GM23248 (cell line): ENCODE data around the gene ABHD18. TPM values are rescaled to one million over a fixed set of nuclear protein-coding genes. Genes with fewer than 3 reads are reported as not detected.

ENCODE experiments used
- DNase-seq: peaks from one replicate; pipeline ENCODE4 v3.0.0-alpha.2; 2015
- H2AFZ ChIP-seq: fragments of 200-600 bp; sonication (generic); 2 replicates; pipeline ENCODE4 v1.6.1; 2016; ENCODE audit warnings: antibody characterized with exemption
- H3F3A ChIP-seq: fragments of 200-600 bp; sonication (generic); 2 replicates; pipeline ENCODE4 v1.6.1; 2016; ENCODE audit warnings: mild to moderate bottlenecking, antibody characterized with exemption, mixed run types; ENCODE audit not compliant: insufficient read depth
- H3K27ac ChIP-seq: fragments of 200-600 bp; sonication (generic); 2 replicates; pipeline ENCODE4 v1.5.1; 2016; ENCODE audit warnings: mild to moderate bottlenecking
- H3K27me3 ChIP-seq: fragments of 200-600 bp; sonication (generic); replicated peaks from 2 replicates; pipeline ENCODE4 v1.6.1; 2016; ENCODE audit warnings: mild to moderate bottlenecking; ENCODE audit not compliant: insufficient read depth
- H3K36me3 ChIP-seq: fragments of 200-600 bp; sonication (generic); 2 replicates; pipeline ENCODE4 v1.6.1; 2016; ENCODE audit warnings: low read depth, mild to moderate bottlenecking
- H3K4me1 ChIP-seq: fragments of 200-600 bp; sonication (generic); 2 replicates; pipeline ENCODE4 v1.6.1; 2016; ENCODE audit warnings: mild to moderate bottlenecking; ENCODE audit not compliant: insufficient read depth
- H3K4me2 ChIP-seq: fragments of 200-600 bp; sonication (generic); one replicate; pipeline ENCODE4 v1.6.1; 2016; ENCODE audit warnings: mild to moderate bottlenecking; ENCODE audit not compliant: unreplicated experiment
- H3K4me3 ChIP-seq: fragments of 200-600 bp; sonication (generic); 2 replicates; pipeline ENCODE4 v1.5.1; 2016; ENCODE audit warnings: mild to moderate bottlenecking
- H3K79me2 ChIP-seq: fragments of 200-600 bp; sonication (generic); 2 replicates; pipeline ENCODE4 v1.6.1; 2016; ENCODE audit warnings: mild to moderate bottlenecking; ENCODE audit not compliant: insufficient read depth
- H3K9ac ChIP-seq: fragments of 200-600 bp; sonication (generic); 2 replicates; pipeline ENCODE4 v1.6.1; 2016; ENCODE audit warnings: mild to moderate bottlenecking
- H3K9me2 ChIP-seq: fragments of 200-600 bp; sonication (generic); 2 replicates; pipeline ENCODE4 v1.6.1; 2016; ENCODE audit warnings: mixed run types, mild to moderate bottlenecking, moderate library complexity; ENCODE audit not compliant: insufficient read depth
- H3K9me3 ChIP-seq: fragments of 200-600 bp; sonication (generic); one replicate; pipeline ENCODE4 v1.6.1; 2017; ENCODE audit warnings: low read depth
- H4K20me1 ChIP-seq: fragments of 200-600 bp; sonication (generic); 2 replicates; pipeline ENCODE4 v1.6.0; 2016; ENCODE audit not compliant: insufficient read depth
- EZH2 ChIP-seq: fragments of 200-600 bp; sonication (generic); IDR thresholded peaks from 2 replicates; pipeline ENCODE4 v1.6.1; 2018; ENCODE audit warnings: antibody characterized with exemption, mild to moderate bottlenecking; ENCODE audit not compliant: insufficient read depth, poor library complexity, severe bottlenecking
- EZH2phosphoT487 ChIP-seq: fragments of 200-600 bp; sonication (generic); IDR thresholded peaks from 2 replicates; pipeline ENCODE4 v1.6.1; 2018; ENCODE audit warnings: antibody characterized with exemption, moderate library complexity, mild to moderate bottlenecking, low read depth; ENCODE audit not compliant: insufficient read depth
- WGBS, 2 experiments: methylation state at CpG; one replicate each; pipeline ENCODE4 v1.1.6; 2015 to 2017; ENCODE audit warnings: low lambda C conversion rate in 2 of 2, low coverage in 1 of 2; ENCODE audit errors: missing lambda C conversion rate in 2 of 2; 5-methylcytosine and 5-hydroxymethylcytosine counted together
- in situ Hi-C: fragments of 300-500 bp; cut with MboI; formaldehyde crosslinking; loops from 2 replicates; pipeline ENCODE4 v1.15.0; 2020
- polyA plus RNA-seq: library from polyadenylated mRNA; unstranded; fragments of >200 nt; fragmentation: Nextera tagmentation; extraction: Ambion mirVana; gene quantifications from 2 replicates; pipeline ENCODE4 v1.2.1, GENCODE V29; 2016
- total RNA-seq: library from RNA; depleted of rRNA; stranded (reverse); fragments of >200 nt; shearing (Covaris generic); gene quantifications from 2 replicates; pipeline ENCODE4 v1.2.3, GENCODE V29; 2014

The ABHD18 gene
- total and polyA plus RNA-seq, 2 experiments from 2014 or later, result 3.4 to 4.1 TPM

DNA sequence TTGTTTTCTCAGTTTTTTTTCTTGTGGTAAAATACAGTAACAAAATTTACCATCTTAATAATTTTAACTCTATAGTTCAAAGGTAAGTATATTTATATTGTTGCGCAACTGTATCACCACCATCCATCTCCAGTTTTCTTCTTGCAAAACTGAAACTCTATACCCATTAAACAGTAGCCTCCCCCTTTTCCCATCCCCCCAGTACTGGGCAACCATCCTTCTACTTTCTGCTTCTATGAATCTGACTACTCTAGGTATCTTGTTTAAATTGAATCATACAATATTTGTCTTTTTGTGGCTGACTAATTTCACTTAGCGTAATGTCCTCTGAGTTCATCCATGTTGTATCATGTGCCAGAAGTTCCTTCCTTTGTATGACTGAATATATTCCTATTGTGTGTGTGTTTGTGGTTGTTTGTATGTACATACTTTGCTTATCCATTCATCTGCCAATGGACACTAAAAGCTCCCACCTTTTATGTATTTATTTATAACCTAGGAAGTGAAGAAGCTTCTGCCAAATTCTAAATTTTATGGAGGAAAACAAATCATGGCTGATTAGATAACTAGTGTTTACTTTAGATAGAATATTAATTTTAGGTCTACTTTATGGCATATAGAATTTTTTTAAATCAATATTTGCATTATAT is 10.0 kb downstream of the ABHD18 start:
- Histone ChIP-seq H3K9me2 (no peaks in the 10 kb centered on the region), H2AFZ (no peak overlapping the region), H4K20me1 (0 out of 2 replicates have a peak, but pooled peaks cover 5% of the 10 kb centered on the region), H3K27ac (no peak overlapping the region), H3K4me1 (no peaks in the 10 kb centered on the region), H3K79me2 (peaks cover 31% of the 10 kb centered on the region), H3K36me3 (no peaks in the 10 kb centered on the region), H3K4me2 (no peak overlapping the region), H3K27me3 (no peaks in the 10 kb centered on the region), H3K9ac (no peak overlapping the region), H3F3A (no peaks in the 10 kb centered on the region), H3K4me3 (no peak overlapping the region), H3K9me3 (no peaks in the 10 kb centered on the region)
- 94 to 95% methylated on average over 2 of the region's 2 CpGs for WGBS, 2 experiments
- no peak for TF ChIP-seq EZH2
- no peak for TF ChIP-seq EZH2phosphoT487
- no peak for DNase-seq
- in situ Hi-C loops, result no loop called here

DNA sequence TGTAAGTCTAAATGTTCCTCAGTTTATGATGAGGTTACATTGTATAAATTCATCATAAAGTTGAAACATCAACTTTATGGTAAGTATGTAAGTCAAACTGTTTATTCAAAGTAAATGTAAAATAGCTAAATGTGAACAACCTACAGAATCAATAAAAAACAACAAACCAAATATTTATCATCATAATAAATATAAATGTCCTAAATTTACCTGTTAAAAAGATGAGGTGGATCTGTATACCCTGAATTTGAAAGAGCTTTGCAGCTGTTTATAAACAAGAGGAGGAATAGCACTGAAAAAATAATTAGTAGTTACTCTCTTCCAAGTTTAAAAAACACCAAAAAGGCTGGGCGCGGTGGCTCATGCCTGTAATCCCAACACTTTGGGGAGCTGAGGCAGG is 13.7 kb downstream of the ABHD18 start:
- Histone ChIP-seq H3F3A (no peaks in the 10 kb centered on the region), H3K36me3 (0 out of 2 replicates have a peak, but pooled peaks cover 2% of the 10 kb centered on the region), H3K4me3 (no peak overlapping the region), H3K27me3 (no peaks in the 10 kb centered on the region), H3K9me3 (no peaks in the 10 kb centered on the region), H3K79me2 (peaks cover 9% of the 10 kb centered on the region; the same call in 1 of the 2 replicates), H3K9me2 (no peaks in the 10 kb centered on the region), H3K4me1 (no peaks in the 10 kb centered on the region), H3K27ac (no peak overlapping the region), H3K9ac (no peak overlapping the region), H2AFZ (no peak overlapping the region), H3K4me2 (no peak overlapping the region), H4K20me1 (no peaks in the 10 kb centered on the region)
- in situ Hi-C loops, result no loop called here
- no peak for DNase-seq
- WGBS, 2 experiments, result 94 to 98% methylated on average over 2 of the region's 2 CpGs
- TF ChIP-seq EZH2 (no peak), EZH2phosphoT487 (no peak)

DNA sequence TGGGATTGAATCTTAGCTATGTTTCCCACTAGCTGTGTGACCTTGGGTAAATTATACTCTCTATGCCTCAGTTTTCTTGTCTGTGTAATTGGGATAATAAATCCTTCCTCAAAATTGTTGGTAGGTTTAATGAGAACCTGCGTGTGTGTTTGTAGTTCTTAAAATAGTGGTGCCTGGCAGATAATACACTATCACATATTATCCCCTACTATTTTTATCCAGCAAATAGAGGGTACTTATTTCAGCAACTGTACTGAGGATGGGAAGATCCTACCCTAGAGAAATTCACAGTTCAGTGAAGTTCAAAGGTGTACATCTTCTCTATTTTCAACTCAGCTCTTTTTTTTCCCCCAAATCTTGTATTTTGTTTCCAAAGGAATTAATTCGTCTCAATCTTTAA is 17.2 kb downstream of the ABHD18 start:
- Histone ChIP-seq H3K9me3 (no peaks in the 10 kb centered on the region), H3K27ac (no peak overlapping the region), H3F3A (no peaks in the 10 kb centered on the region), H3K4me2 (no peak overlapping the region), H3K4me3 (no peak overlapping the region), H3K4me1 (no peaks in the 10 kb centered on the region), H3K9me2 (no peaks in the 10 kb centered on the region), H3K36me3 (0 out of 2 replicates have a peak, but pooled peaks cover 10% of the 10 kb centered on the region), H4K20me1 (no peaks in the 10 kb centered on the region), H3K27me3 (no peaks in the 10 kb centered on the region), H3K79me2 (no peaks in the 10 kb centered on the region), H3K9ac (no peak overlapping the region), H2AFZ (no peak overlapping the region)
- DNase-seq, result no peak
- WGBS, 2 experiments, result 94 to 97% methylated on average over 2 of the region's 2 CpGs
- TF ChIP-seq EZH2 (no peak), EZH2phosphoT487 (no peak)
- in situ Hi-C loops, result no loop called here

GRCh38 chr4:127985989-127986388 is 20.8 kb downstream of the ABHD18 start:
- Histone ChIP-seq H3F3A (no peaks in the 10 kb centered on the region), H3K27me3 (no peaks in the 10 kb centered on the region), H3K36me3 (0 out of 2 replicates have a peak, but pooled peaks cover 10% of the 10 kb centered on the region), H3K4me1 (no peaks in the 10 kb centered on the region), H3K4me2 (no peak overlapping the region), H3K9ac (no peak overlapping the region), H3K9me2 (no peaks in the 10 kb centered on the region), H3K27ac (no peak overlapping the region), H4K20me1 (no peaks in the 10 kb centered on the region), H3K79me2 (no peaks in the 10 kb centered on the region), H3K4me3 (no peak overlapping the region), H2AFZ (no peak overlapping the region), H3K9me3 (no peaks in the 10 kb centered on the region)
- 88 to 97% methylated on average over 1 of the region's 1 CpG for WGBS, 2 experiments
- TF ChIP-seq EZH2, result no peak
- TF ChIP-seq EZH2phosphoT487, result no peak
- in situ Hi-C loops, result no loop called here
- no peak for DNase-seq

GRCh38 chr4:127988638-127989037 is 23.4 kb downstream of the ABHD18 start:
- no peak for DNase-seq
- no peak overlapping the region for H3K9ac ChIP-seq
- H3K9me3 ChIP-seq, result no peaks in the 10 kb centered on the region
- in situ Hi-C loops, result no loop called here
- no peak overlapping the region for H3K27ac ChIP-seq
- no peaks in the 10 kb centered on the region for H3K27me3 ChIP-seq
- H3K79me2 ChIP-seq, result no peaks in the 10 kb centered on the region
- 0 out of 2 replicates have a peak, but pooled peaks cover 10% of the 10 kb centered on the region for H3K36me3 ChIP-seq
- H2AFZ ChIP-seq, result no peak overlapping the region
- H3K4me2 ChIP-seq, result no peak overlapping the region
- no peaks in the 10 kb centered on the region for H4K20me1 ChIP-seq
- H3K9me2 ChIP-seq, result no peaks in the 10 kb centered on the region
- H3K4me3 ChIP-seq, result no peak overlapping the region
- H3K4me1 ChIP-seq, result no peaks in the 10 kb centered on the region
- TF ChIP-seq EZH2phosphoT487 (no peak), EZH2 (no peak)
- 97 to 100% methylated on average over 6 of the region's 6 CpGs for WGBS, 2 experiments
- no peaks in the 10 kb centered on the region for H3F3A ChIP-seq
